HepG2 (cell line): ENCODE measurements around the gene TNP2. TPM values are rescaled to one million over a fixed set of nuclear protein-coding genes. Genes with fewer than 3 reads are reported as not detected.

Experiments
- ATAC-seq: fragments of 200-7000 bp; cut with Tn5 transposase; 3 replicates; pipeline ENCODE4 v1.9.1; 2020; ENCODE audit warnings: mild to moderate bottlenecking, moderate library complexity
- BruUV-seq: library from RNA; stranded (reverse); fragments of 400-500 nt; replicated peaks from 2 replicates; lab custom pipeline; 2021; lab: Mats Ljungman, UMichigan
- CTCF ChIA-PET: fragments of 300-600 bp; formaldehyde crosslinking; extraction: SDS; loops from one replicate; lab custom pipeline; 2021; ENCODE audit warnings: low total read pairs, inconsistent platforms, low intra/inter-chr PET ratio; lab: Yijun Ruan, JAX
- POLR2A ChIA-PET: fragments of 350-600 bp; sonication (Branson Sonifier 250); formaldehyde crosslinking; loops from one replicate; lab custom pipeline; 2020; ENCODE audit warnings: antibody characterized with exemption, inconsistent platforms; lab: Yijun Ruan, JAX
- DNase-seq: peaks from one replicate; pipeline ENCODE4 v3.0.0-alpha.2; 2015; ENCODE audit warnings: low spot score
- FAIRE-seq: peaks from 3 replicates; lab custom pipeline; 2011; peaks lifted over from hg19 to GRCh38; lab: Jason Lieb, UNC
- H2AFZ ChIP-seq: one replicate; pipeline ENCODE4 v1.6.1; 2011; ENCODE audit warnings: low read length, inconsistent platforms
- H3K27ac ChIP-seq: fragments of 300-600 bp; 3 replicates; pipeline ENCODE4 v1.8.0; 2011; ENCODE audit warnings: mixed run types, mild to moderate bottlenecking, mixed read lengths, low read length, inconsistent platforms; ENCODE audit not compliant: insufficient read depth; ENCODE audit errors: extremely low read length
- H3K27me3 ChIP-seq, 2 experiments: fragments of 200-600 bp in 1 of 2; 2 replicates in 1 of 2; 3 replicates in 1 of 2; pipeline versions ENCODE4 v1.6.0 to v1.8.0; 2011; ENCODE audit warnings: low read length in 2 of 2, mild to moderate bottlenecking in 2 of 2, moderate library complexity in 2 of 2, inconsistent platforms in 1 of 2; ENCODE audit not compliant: insufficient read depth in 2 of 2, control insufficient read depth in 1 of 2
- H3K36me3 ChIP-seq, 2 experiments: fragments of 200-600 bp in 1 of 2; replicated peaks in 1 of 2; 2 replicates in 1 of 2; 3 replicates in 1 of 2; pipeline versions ENCODE4 v1.5.1 to v1.8.0; 2011; ENCODE audit warnings: low read length in 2 of 2, inconsistent platforms in 1 of 2; ENCODE audit not compliant: insufficient read depth in 2 of 2, control insufficient read depth in 1 of 2
- H3K4me1 ChIP-seq: 2 replicates; pipeline ENCODE4 v1.5.1; 2012; ENCODE audit warnings: low read length, inconsistent platforms; ENCODE audit not compliant: insufficient read depth
- H3K4me2 ChIP-seq: 2 replicates; pipeline ENCODE4 v1.6.0; 2011; ENCODE audit warnings: low read depth, low read length, inconsistent platforms
- H3K4me3 ChIP-seq, 3 experiments: fragments of 200-600 bp in 1 of 3; sonication (generic), shearing (Covaris generic) in 1 of 3; replicated peaks in 1 of 3; 2 replicates each; pipeline ENCODE4 v1.5.1; 2011 to 2016; ENCODE audit warnings: low read length in 3 of 3, inconsistent platforms in 2 of 3, low read depth in 2 of 3, mild to moderate bottlenecking in 2 of 3, control low read depth in 1 of 3, mixed read lengths in 1 of 3; ENCODE audit not compliant: insufficient read depth in 1 of 3
- H3K79me2 ChIP-seq: one replicate; pipeline ENCODE4 v1.6.1; 2011; ENCODE audit warnings: low read length, inconsistent platforms; ENCODE audit not compliant: insufficient read depth
- H3K9ac ChIP-seq: 2 replicates; pipeline ENCODE4 v1.6.0; 2011; ENCODE audit warnings: mild to moderate bottlenecking, low read depth, low read length, inconsistent platforms; ENCODE audit not compliant: insufficient read depth
- H3K9me3 ChIP-seq: 2 replicates; pipeline ENCODE4 v1.5.1; 2012; ENCODE audit warnings: mild to moderate bottlenecking, low read length
- H4K20me1 ChIP-seq: 2 replicates; pipeline ENCODE4 v1.6.0; 2011; ENCODE audit warnings: inconsistent platforms, mild to moderate bottlenecking, low read length, moderate library complexity; ENCODE audit not compliant: insufficient read depth
- CENPX ChIP-seq: sonication (generic); formaldehyde crosslinking; IDR thresholded peaks from 2 replicates; pipeline ENCODE4 v1.9.0; 2021; ENCODE audit warnings: mild to moderate bottlenecking, missing genetic modification reagents, moderate library complexity
- FLYWCH1 ChIP-seq: sonication (generic); formaldehyde crosslinking; IDR thresholded peaks from 2 replicates; pipeline ENCODE4 v1.8.1; 2023; ENCODE audit warnings: mild to moderate bottlenecking, missing genetic modification reagents
- GFI1 ChIP-seq: sonication (generic); formaldehyde crosslinking; IDR thresholded peaks from 2 replicates; pipeline ENCODE4 v1.5.0; 2020; ENCODE audit warnings: missing genetic modification reagents, mild to moderate bottlenecking, borderline replicate concordance
- KAT2B ChIP-seq: fragments of 150-350 bp; IDR thresholded peaks from 2 replicates; pipeline ENCODE4 v1.6.1; 2014; ENCODE audit warnings: low read depth, low read length, borderline replicate concordance
- MIXL1 ChIP-seq: IDR thresholded peaks from 2 replicates; pipeline ENCODE4 v1.6.1; 2016
- PHF8 ChIP-seq: sonication (generic); formaldehyde crosslinking; IDR thresholded peaks from 2 replicates; pipeline ENCODE4 v1.5.0; 2020; ENCODE audit warnings: missing genetic modification reagents
- RAD51 ChIP-seq: fragments of 450-650 bp; IDR thresholded peaks from 2 replicates; pipeline ENCODE4 v1.6.1; 2016; ENCODE audit warnings: borderline replicate concordance
- SKI ChIP-seq: fragments of 450-650 bp; IDR thresholded peaks from one replicate; pipeline ENCODE4 v1.6.1; 2018; ENCODE audit warnings: mild to moderate bottlenecking; ENCODE audit not compliant: partially characterized antibody
- SMC3 ChIP-seq: IDR thresholded peaks from 2 replicates; pipeline ENCODE4 v1.6.1; 2011; ENCODE audit warnings: low read length, improper control_type of control experiment
- SPEN ChIP-seq: sonication (generic); formaldehyde crosslinking; IDR thresholded peaks from 2 replicates; pipeline ENCODE4 v1.5.1; 2020; ENCODE audit warnings: low read depth, mild to moderate bottlenecking, missing genetic modification reagents
- SSRP1 ChIP-seq: IDR thresholded peaks from 2 replicates; pipeline ENCODE4 v1.6.1; 2016; ENCODE audit warnings: control low read depth
- TP53 ChIP-seq: sonication (generic); formaldehyde crosslinking; conservative IDR thresholded peaks from 2 replicates; pipeline ENCODE4 v1.4.0; 2020; ENCODE audit warnings: missing genetic modification reagents
- ZFP91 ChIP-seq: sonication (generic); formaldehyde crosslinking; IDR thresholded peaks from 2 replicates; pipeline ENCODE4 v1.9.0; 2022; ENCODE audit warnings: missing genetic modification reagents, mild to moderate bottlenecking, borderline replicate concordance
- ZMYM2 ChIP-seq: sonication (generic); formaldehyde crosslinking; IDR thresholded peaks from 2 replicates; pipeline ENCODE4 v1.8.0; 2022; ENCODE audit warnings: mild to moderate bottlenecking, missing genetic modification reagents
- ZNF12 ChIP-seq: sonication (generic); formaldehyde crosslinking; IDR thresholded peaks from 2 replicates; pipeline ENCODE4 v1.5.0; 2020; ENCODE audit warnings: missing genetic modification reagents
- ZNF263 ChIP-seq: sonication (generic); formaldehyde crosslinking; IDR thresholded peaks from 2 replicates; pipeline ENCODE4 v1.4.0; 2020; ENCODE audit warnings: missing genetic modification reagents
- ZNF292 ChIP-seq: sonication (generic); formaldehyde crosslinking; IDR thresholded peaks from 2 replicates; pipeline ENCODE4 v1.8.1; 2022; ENCODE audit warnings: mild to moderate bottlenecking, low read depth, missing genetic modification reagents, borderline replicate concordance
- ZNF33B ChIP-seq: sonication (generic); formaldehyde crosslinking; IDR thresholded peaks from 2 replicates; pipeline ENCODE4 v1.5.1; 2020; ENCODE audit warnings: mild to moderate bottlenecking, missing genetic modification reagents
- ZNF414 ChIP-seq: sonication (generic); formaldehyde crosslinking; IDR thresholded peaks from 2 replicates; pipeline ENCODE4 v1.5.0; 2020; ENCODE audit warnings: missing genetic modification reagents
- WGBS: methylation state at CpG from one replicate; pipeline ENCODE4 v1.1.6; 2017; ENCODE audit warnings: low lambda C conversion rate; 5-methylcytosine and 5-hydroxymethylcytosine counted together
- in situ Hi-C: cut with HindIII; loops from 2 replicates; pipeline ENCODE4 v1.10.0; 2017; ENCODE audit warnings: low pct_unique_long_range_greater_than_20kb; ENCODE audit not compliant: extremely low pct_ligation_motif_present
- intact Hi-C: fragments of 100-400 bp; cut with micrococcal nuclease; formaldehyde crosslinking; loops from one replicate; pipeline ENCODE4 v1.10.0; 2022; ENCODE audit not compliant: unreplicated experiment
- polyA plus RNA-seq, 8 experiments: library from polyadenylated mRNA; depleted of rRNA in 3 of 8; stranded (reverse) in 7 of 8; unstranded in 1 of 8; fragments of >200 nt; fragmentation: Illumina TruSeq in 4 of 8; extraction: Trizol in 4 of 8; gene quantifications; 2 replicates each; pipeline versions ENCODE4 v1.2.1 to v1.2.3, GENCODE V29; 2011 to 2016; ENCODE audit warnings: low read depth in 4 of 8, missing spikeins in 1 of 8, mixed read lengths in 1 of 8; ENCODE audit not compliant: insufficient read depth in 1 of 8
- total RNA-seq, 5 experiments: library from RNA; depleted of rRNA; stranded (reverse); fragments of >200 nt; fragmentation: Illumina TruSeq; extraction: Trizol; gene quantifications; 2 replicates each; pipeline ENCODE4 v1.2.3, GENCODE V29; 2016; ENCODE audit warnings: low read depth in 1 of 5
- TF ChIP-seq, protein P1 (sequence below): sonication (generic); formaldehyde crosslinking; conservative IDR thresholded peaks from 2 replicates; pipeline ENCODE4 v1.4.0; 2020; ENCODE audit warnings: missing genetic modification reagents
- TF ChIP-seq, protein P2 (sequence below): IDR thresholded peaks from 2 replicates; pipeline ENCODE4 v1.6.1; 2012; ENCODE audit warnings: inconsistent platforms

The TNP2 gene
- total and polyA plus RNA-seq, 2 of the 13 experiments (the other 11 are each of a cell fraction or from before 2014, with no cell fraction given), result not detected

- CTCF ChIA-PET, result no interaction called here
- in situ Hi-C loops, result no loop called here
- Histone ChIP-seq H3K4me1 (peaks cover 84% of the 10 kb centered on the region), H3K36me3 (no peaks in the 10 kb centered on the region), H3K27ac (peak overlapping the region; percentile 89), H3K4me2 (peak overlapping the region; percentile 57), H4K20me1 (no peaks in the 10 kb centered on the region), H2AFZ (no peak overlapping the region), H3K4me3 (0 out of 6 replicates have a peak overlapping the region, but pooled peaks of 1 of the 3 experiments have one; percentile 20), H3K27me3 (no peaks in the 10 kb centered on the region), H3K9ac (peak overlapping the region; percentile 62), H3K79me2 (no peaks in the 10 kb centered on the region), H3K9me3 (no peaks in the 10 kb centered on the region)
- no TSS peak for BruUV-seq
- DNase-seq (peak; percentile 98), ATAC-seq (peak; percentile 53), FAIRE-seq (peak; percentile 94)
- WGBS, result 47% methylated on average over 7 of the region's 7 CpGs
- intact Hi-C loops, result loop anchor here (2.0 kb wide), 2 partner anchors 28 to 38 kb away; partner anchors contain the start of gene RMI2
- POLR2A ChIA-PET, result interaction anchor here (0.5 to 7.4 kb wide), 14 partner anchors 9 to 64 kb away, joined by 3 to 234 read pairs (median 4); partner anchors contain the start of genes PRM3, SOCS1 and TNP2
- TF ChIP-seq TP53 (CRISPR knock-in tag) (no peak; the same call in 1 of the 2 replicates), ZNF12 (CRISPR knock-in tag) (peak; percentile 78), PHF8 (peak; percentile 37), GFI1 (peak; percentile 46; the same call in 1 of the 2 replicates), ZNF292 (CRISPR knock-in tag) (peak; percentile 56; the same call in 1 of the 2 replicates), ZMYM2 (CRISPR knock-in tag) (peak; percentile 93), SMC3 (peak; percentile 68; the same call in 1 of the 2 replicates), SSRP1 (peak; percentile 91; the same call in 1 of the 2 replicates), KAT2B (no peak), FLYWCH1 (CRISPR knock-in tag) (no peak), ZNF263 (CRISPR knock-in tag) (peak; percentile 34; the same call in 1 of the 2 replicates), CENPX (CRISPR knock-in tag) (no peak), ZNF33B (no peak), RAD51 (no peak), SKI (peak; percentile 83), ZNF414 (CRISPR knock-in tag) (0 out of 2 replicates have a peak, but pooled peaks have one; percentile 78), ZFP91 (no peak), MIXL1 (CRISPR knock-in tag) (no peak), SPEN (CRISPR knock-in tag) (no peak)
- TF ChIP-seq, protein P1, sequence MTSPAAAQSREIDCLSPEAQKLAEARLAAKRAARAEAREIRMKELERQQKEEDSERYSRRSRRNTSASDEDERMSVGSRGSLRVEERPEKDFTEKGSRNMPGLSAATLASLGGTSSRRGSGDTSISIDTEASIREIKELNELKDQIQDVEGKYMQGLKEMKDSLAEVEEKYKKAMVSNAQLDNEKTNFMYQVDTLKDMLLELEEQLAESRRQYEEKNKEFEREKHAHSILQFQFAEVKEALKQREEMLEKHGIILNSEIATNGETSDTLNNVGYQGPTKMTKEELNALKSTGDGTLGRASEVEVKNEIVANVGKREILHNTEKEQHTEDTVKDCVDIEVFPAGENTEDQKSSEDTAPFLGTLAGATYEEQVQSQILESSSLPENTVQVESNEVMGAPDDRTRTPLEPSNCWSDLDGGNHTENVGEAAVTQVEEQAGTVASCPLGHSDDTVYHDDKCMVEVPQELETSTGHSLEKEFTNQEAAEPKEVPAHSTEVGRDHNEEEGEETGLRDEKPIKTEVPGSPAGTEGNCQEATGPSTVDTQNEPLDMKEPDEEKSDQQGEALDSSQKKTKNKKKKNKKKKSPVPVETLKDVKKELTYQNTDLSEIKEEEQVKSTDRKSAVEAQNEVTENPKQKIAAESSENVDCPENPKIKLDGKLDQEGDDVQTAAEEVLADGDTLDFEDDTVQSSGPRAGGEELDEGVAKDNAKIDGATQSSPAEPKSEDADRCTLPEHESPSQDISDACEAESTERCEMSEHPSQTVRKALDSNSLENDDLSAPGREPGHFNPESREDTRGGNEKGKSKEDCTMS (CRISPR knock-in tag), result no peak
- TF ChIP-seq, protein P2, sequence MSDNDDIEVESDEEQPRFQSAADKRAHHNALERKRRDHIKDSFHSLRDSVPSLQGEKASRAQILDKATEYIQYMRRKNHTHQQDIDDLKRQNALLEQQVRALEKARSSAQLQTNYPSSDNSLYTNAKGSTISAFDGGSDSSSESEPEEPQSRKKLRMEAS, result peak; percentile 56; the same call in 1 of the 2 replicates
Observed at GRCh38 chr16:11306997-11307638, 38.0 kb upstream of the TNP2 start.
